UCSD-AML1 (cell line): Measurements from ENCODE around the gene GPAM.
"Not testable (repeated sequence)": the region's sequence is repeated elsewhere in the genome, so short reads cannot be mapped to it uniquely, and the experiment has no call there.

Experiments
- DNase-seq: peaks from one replicate; lab custom pipeline; 2025; ENCODE audit not compliant: unreplicated experiment; lab: John Stamatoyannopoulos, UW

GPAM gene

DNA sequence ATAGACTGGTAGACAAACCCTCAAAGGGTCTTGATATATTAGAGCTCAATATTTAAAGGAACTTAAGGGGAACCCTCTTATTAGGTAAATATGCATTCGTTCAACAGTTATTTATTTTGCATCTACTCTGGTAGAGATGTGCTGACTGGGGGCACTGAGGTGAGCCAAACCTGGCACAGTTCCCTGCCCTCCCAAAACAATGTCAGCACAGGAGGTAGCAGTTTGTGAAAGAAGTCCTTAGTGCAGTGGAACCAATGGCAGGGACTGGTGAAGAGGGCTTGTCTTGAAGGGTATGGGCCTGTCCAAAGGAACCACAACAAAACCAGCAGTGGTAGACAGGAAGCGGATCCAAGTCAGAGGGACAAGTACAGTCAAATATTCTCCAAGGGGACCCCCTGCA lies 32.6 kb upstream of the GPAM start:
- no peak for DNase-seq

DNA sequence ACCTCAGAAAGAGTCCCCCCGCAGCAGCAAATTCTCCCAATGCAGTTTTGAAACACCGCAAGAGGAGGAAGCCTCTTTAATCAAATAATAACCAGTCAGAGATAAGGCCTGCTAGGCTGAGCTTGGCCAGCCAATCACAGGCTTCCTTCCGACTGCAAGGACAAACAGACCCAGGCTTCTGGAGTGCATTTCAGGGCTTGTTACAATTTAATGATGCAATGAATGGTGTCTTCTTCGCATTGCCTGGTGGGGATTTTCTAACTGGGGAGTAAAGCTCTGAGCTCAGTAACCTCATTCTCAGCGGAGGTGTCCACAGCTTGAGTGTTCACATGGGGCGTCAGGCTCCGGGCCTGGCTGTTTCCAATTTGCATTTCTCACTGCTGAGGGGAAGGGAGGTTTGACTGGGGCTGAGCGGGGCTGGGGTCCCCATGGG lies 31.8 kb upstream of the GPAM start:
- DNase-seq, result no peak

DNA sequence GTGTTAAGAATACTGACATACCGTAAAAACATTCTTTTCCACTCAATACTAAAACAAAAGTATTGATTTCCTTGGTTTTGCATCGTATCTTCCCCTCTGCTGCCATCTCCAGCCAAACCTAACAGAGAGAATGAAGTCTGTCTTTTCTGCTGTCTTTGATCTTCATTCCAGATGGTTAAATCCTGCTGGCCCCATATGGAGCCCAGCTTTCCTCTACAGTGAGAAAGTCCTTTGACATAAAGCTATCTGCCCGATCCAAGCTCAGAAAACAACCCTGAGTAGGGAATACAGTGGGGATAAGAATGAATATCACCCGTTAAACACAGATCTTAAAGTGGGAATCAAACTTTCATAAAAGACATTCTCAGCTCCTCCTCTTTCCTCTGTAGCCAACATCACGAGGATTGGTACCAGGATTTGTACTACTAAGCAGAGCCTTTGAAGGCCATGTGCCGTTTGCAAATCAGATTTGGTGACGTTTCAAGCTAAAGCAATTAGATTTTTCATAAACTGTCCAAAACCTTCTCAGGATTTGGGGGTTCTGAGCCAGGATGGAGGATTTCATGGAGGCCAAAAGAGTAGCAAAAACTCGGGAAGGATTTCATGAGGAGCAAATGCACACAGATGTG lies 30.8 kb upstream of the GPAM start:
- DNase-seq, result no peak

DNA sequence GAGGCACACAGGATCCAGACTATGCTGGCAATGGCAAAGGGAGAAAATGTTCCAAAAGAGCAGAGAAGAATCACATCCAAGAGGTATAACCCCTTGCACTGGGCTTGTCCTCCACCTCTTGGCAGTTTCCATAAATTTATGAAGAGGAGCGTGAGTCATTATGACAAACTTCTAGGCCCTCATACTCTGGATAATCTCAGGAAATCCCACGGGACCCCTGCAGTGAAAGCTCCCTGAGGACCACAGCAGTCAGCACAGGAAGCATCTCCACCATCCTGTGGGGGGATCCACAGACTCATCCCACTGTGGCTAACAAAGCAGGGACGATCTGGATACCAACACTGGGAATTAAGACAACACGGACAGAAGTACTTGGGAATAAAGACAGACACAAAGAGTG lies 30.3 kb upstream of the GPAM start:
- DNase-seq, result no peak

DNA sequence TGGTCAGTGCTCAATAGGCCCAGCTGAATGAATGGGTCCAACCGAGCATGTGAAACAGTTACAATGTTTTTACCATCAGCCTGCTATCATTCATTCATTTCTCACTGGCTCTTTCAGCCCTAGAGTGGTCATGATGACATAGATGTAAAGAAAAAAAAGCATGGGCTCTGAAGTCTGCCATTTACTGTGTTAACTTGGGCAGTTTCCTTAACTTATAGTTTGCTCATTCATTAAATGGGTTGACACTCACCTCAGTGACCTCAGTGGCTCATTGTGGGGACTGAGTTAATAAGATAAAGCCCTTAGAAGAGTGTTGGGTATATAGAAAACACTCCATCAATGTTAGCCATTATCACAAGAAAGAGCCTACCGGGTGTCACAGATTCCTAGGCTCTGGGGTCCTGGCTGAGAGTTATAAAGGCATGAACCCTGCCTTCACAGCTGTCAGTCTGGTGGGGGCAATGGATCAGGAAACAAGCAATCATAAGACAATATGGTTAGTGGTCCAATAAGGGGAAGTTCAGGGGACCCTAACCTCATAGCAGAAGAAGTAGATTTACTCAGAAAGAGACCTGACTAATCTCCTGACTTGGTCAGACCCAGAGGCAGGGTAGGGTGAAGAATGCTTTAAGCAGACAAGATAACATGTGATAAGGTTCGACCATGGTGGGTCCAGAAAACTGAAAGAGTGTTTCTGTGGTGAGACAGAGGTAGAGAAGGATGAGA lies 29.7 kb upstream of the GPAM start:
- no peak for DNase-seq

DNA sequence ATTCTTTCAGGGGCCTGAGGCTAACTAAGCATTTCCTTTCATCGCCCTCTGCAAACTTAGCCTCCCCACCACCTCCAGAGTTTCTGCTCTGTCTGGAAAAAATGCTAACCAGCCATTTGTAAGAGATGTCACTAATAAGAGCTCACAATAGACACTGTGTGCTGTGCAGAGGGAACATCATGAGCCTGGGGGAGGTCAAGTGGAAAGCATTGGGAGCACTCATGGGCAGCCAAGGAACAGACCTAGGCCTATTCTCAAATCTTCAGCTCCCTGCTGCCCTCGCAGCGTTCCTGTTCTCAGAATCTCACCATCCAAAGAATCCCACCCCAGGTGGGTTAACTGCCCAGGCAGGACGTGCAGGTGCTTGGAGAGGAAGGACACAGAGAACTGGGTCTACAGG lies 27.1 kb upstream of the GPAM start:
- no peak for DNase-seq

DNA sequence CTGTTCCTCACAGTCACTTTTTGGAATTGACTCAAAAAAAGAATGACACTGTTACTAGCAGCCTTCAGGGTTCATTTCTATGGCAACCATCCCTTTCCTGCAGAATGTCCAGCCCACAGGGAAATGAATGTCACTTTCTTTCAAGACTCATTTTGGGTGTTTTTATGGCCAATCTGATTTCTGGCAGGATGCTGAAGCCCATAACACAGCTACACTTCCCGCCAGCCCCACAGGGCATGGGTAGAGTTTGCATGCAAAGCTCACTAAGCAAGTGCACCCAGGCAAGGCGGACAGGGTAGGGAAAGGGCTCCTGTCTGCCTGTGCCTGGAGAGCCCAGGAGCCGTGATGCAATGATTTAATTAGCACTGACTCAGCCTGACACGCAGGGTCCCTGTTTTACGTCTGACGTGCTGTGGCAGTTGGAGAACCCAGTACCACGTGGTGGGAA lies 26.1 kb upstream of the GPAM start:
- DNase-seq, result no peak

DNA sequence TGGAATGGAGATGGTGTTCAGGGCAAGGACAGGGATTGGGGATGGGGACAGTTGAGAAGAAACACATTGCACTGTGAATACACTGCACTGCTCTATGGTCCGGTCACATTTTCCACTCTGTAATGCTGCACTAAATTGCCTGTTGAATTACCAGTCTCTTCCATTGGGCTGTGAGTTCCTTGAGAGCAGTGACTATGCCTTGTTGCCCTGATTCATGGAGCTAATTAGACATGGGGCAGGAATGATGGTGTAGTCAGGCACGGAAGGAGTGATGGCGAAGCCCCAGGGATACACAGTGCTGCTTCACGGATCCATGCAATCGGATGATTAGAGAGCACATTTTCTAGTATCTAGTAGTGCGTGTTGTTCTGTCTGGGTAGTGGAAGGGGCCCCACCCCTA lies 25.4 kb upstream of the GPAM start:
- DNase-seq, result no peak

DNA sequence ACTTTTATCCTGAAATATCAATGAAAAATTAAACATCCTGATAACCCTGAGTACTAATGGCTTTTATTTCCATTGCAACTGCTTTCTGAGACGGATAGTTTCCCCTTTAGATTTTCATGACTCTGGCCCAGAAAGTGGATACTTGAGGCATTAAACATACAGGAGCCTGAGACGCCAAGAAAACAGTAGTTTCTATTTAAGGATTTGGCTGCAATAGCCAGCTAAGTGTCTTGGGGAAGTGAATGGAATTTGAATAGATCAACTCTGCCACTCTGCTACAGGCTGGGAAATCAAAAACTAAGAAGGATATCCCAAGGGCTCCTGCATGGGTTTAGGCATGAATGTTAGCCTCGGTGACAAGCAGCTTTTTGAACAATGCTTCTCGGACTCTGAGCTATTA lies 24.7 kb upstream of the GPAM start:
- DNase-seq, result no peak

DNA sequence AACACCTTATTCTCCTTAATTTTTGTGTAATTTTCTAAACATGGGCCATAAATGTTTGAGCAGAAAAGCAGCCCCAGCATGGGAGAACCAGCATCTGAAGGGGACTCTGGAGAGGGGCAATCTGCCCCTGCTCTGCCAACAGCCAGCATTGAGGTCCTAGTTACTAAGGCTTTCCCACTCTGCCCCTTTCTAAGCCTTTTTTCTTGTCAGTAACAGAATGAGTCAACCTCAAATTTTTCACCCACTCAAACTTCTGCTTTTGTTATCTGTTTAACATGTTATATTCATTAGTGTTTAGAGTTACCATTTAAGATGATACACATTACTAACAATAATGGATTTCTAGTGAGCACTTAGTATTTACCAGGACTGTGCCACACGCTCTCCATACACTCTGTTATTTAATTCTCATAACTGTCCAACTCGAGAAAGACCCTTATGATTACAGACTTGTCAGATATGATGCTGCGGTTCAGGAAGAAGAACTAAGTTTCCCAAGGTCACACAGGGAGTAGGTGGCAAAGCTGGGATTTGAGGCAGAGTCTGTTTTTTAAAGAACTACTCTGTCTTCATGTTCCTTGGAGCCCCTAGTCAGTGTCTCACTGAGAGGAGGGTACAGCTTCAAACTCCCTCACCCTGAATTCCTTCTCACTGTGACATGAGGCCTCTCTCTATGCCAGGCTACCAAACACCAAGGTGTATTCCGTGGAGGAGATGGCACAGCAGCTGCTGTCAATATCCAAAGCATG lies 19.9 kb upstream of the GPAM start:
- no peak for DNase-seq

DNA sequence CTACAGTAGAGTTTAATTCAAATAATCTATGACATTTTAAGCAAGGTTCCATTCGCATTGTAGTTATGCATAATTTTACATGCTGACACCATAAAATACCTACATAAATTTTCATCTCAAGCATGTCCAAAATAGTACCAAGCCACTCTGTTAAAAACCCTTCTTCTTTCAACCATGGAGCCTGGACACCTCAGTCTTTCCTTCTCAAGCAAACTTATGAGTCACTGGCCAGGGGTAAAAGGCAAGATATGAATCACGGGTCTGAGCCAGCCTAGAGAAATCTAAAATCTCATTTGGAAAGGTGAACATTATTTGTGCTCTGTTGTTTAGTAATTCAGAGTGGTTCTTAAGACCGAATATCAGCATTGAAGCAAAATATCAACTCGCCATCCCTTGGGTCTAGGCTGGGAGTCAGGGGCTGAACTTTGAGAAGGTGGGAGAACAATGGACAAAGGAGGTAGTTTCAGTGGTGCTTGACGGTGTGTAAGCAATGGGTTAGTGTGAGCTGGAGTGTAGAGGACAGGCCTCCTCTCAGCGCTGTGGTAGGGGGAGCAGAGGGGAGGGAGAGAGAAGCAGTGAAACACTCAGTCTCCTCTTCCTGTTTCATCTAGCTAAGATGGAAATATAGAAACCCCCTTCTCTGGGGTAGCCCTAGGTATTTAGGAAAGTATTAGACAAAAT lies 19.1 kb upstream of the GPAM start:
- DNase-seq, result no peak

DNA sequence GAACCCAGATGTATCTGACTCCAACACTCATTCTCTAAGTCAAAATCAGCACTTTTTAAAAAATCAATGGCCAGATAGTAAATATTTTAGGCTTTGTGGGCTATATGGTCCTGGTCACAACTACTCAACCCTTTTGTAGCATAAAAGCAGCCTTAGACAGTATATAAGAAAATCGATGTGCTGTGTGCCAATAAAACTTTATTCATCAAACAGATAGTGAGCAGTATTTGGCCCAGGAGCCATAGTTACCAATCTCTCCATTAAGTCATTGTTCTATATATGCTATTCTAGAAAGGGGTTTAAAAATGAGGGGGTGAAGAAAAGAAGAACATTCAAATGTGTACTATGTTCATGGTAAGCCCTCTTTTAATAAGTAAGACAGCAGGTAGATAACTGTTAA lies 18.5 kb upstream of the GPAM start:
- DNase-seq, result no peak

DNA sequence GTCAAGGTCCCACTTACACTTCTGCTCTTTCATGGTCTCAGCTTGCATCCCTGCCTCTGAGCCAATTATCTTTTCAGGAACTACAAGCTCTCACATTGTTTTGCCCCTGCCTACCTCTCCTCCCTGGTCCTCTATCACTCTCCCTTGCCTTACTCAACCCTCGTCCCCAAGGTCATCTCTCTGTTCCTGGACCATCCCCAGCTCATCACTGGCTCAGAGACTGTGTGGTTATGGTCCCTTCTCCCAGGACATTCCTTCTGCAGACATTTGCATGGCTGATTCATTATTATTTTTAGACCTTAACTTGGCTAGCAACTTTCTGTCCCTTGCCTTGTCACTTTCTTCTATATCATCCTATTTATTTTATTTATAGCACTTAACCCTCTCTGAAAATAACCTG lies 17.8 kb upstream of the GPAM start:
- DNase-seq, result no peak

DNA sequence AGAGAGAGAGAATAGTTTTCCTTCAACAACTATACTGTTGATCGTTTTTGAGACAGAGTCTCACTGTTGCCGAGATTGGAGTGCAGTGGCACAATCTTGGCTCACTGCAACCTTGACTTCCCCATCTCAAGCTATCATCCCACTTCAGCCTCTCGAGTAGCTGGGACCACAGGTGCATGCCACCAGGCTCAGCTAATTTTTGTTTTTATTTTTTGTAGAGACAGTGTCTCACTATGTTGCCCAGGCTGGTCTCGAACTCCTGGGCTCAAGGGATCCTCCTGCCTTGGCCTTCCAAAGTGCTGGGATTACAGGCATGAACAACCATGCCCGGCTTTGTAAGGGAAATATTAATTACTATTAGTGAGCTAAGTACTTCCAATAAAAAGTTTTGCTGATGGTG lies 16.7 kb upstream of the GPAM start:
- DNase-seq, result not testable (repeated sequence)

DNA sequence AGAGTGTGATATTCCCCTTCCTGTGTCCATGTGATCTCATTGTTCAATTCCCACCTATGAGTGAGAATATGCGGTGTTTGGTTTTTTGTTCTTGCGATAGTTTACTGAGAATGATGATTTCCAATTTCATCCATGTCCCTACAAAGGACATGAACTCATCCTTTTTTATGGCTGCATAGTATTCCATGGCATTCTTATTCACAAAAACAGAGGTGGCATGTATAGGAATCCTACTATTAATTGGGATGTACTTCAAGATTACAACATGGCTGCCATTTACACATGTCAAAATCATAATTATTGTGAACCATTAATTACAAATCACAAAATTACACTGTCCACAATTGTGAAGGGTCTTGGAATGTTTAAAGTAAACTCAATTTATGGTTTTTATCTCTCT lies 14.1 kb upstream of the GPAM start:
- not testable (repeated sequence) for DNase-seq

DNA sequence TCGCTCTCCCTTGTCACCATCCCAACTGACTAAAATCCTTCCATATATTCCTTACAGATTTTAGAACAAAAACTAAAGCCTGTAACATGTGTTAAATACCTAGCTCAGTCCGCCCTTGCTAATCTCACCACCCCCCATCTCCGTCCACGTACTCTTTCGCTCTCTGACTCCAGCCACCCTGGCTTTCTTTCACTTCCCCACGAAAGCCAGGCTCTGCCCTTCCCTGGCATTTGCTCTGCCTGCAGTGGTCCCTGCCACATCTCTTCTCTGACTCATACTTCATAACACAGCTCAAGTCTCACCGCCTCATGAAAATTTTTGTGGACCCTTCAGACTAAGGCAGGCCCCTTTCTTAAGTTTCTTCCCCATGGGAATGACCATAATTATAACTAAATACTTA lies 11.7 kb upstream of the GPAM start:
- DNase-seq, result no peak

DNA sequence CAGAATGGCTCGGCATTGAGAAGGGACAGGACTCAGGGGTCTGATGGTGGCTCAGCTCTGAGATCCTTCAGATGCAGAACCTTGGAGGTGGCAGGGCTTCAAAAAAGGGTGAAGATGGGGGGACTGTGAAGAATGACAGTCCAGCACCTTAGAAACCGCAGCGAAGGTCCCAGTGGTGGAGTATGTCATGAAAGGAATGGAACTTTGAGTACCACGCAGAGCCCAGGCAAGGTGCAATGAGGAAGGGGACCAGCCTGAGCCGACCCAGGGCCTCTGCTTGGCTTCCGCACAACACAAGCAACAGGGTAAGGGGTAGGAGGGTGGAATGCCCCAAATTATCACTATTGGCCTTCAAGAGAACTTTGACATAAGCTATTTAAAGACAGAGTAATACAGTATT lies 8.2 kb upstream of the GPAM start:
- no peak for DNase-seq

DNA sequence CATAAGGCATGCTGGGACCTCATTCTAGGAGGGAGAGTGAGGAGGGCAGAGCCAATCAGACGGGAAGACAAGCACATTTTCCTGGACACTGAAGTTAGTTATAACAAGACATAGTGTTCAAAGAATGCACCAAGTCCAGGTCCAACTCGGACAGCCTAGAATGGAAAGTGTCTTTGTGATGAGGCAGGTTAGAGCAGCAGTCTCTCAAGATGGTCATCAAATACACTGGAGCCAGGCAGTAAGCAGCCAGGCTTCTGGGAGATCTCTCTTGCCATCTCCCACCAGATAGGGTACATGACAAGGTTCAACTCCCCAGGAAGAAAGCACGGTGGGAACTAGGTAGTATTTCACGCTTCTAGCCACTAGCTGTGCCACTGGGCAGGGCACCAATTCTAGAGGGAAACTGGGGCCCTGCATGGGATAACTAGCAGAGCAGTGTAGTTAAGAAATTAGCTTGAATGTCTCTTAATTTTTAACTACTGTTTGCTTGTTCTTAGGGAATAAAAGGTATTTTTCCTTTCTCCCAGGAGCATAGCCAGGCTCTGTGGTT lies 7.6 kb upstream of the GPAM start:
- DNase-seq, result no peak

DNA sequence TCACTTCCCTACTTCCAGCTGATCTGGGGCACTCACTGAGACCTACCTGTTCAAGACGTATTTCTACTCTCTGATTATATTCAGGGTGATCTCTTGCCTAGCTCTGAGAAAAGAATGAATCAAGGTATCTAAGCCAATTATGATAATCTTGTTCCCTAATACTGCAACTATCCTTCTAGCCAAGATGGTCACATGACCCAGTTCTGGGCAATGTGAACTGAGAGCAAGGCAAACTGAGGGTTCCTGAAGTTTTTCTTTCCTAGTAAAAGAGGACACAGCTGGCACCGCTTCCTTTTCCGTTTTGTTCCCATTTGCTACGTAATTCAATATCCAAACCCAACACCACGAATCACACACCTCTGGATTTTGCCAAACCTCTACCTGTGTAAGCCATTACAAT lies 5.9 kb upstream of the GPAM start:
- DNase-seq, result no peak

DNA sequence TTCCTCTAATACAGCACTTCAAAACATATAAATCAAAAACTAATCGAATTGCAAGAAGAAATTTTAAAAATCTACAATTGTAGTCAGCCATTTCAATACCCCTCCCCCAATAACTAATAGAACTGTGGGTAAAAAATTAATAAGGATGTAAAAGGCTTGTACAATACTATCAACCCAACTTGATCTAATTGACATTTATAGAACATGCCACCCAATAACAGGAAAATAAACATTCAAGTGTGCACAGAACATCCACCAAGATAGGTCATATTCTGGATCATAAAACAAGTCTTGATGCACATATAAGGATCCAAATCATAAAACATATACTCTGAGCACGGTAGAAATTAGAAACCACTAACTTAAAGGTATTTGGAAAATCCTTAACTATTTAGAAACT lies 4.0 kb upstream of the GPAM start:
- DNase-seq, result no peak

DNA sequence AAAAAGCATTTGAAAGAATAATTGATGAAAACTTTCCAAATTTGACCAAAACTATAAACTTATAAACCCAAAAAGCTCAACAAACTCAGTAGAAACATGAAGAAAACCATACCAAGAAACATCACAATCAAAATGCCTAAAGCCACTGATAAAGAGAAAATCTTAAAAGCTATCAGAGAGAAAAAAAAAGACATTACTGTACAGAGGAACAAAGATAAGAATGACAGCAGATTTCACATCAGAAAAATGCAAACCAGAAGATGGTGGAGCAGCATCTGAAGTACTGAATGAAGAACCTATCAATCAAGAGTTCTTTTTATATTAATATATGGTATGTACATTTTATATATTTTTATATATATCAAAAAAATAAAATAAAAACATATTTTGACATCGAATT lies 2.4 kb upstream of the GPAM start:
- no peak for DNase-seq
